Mesenchymal stem cell (in vitro differentiated cells and primary cell): ENCODE data around the gene CNIH3.

ENCODE experiments used
- DNase-seq: peaks from one replicate; pipeline ENCODE4 v3.0.0-alpha.2; 2013
- H2AFZ ChIP-seq: one replicate; pipeline ENCODE4 v1.6.1; 2013; ENCODE audit warnings: low read depth, mild to moderate bottlenecking, control low read depth, inconsistent platforms, low read length, moderate library complexity
- H2AK5ac ChIP-seq: 2 replicates; pipeline ENCODE4 v1.6.1; 2013; ENCODE audit warnings: low read length, moderate library complexity, mild to moderate bottlenecking, inconsistent platforms; ENCODE audit not compliant: severe bottlenecking
- H2BK120ac ChIP-seq: one replicate; pipeline ENCODE4 v1.6.1; 2013; ENCODE audit warnings: low read depth, mild to moderate bottlenecking, inconsistent platforms, low read length, moderate library complexity
- H2BK12ac ChIP-seq, 2 experiments: one replicate each; pipeline ENCODE4 v1.6.1; 2013; ENCODE audit warnings: inconsistent platforms in 2 of 2, low read length in 2 of 2, mild to moderate bottlenecking in 2 of 2, moderate library complexity in 2 of 2, control low read depth in 1 of 2
- H2BK15ac ChIP-seq: one replicate; pipeline ENCODE4 v1.6.1; 2013; ENCODE audit warnings: mild to moderate bottlenecking, low read depth, inconsistent platforms; ENCODE audit not compliant: poor library complexity, severe bottlenecking
- H2BK5ac ChIP-seq: 2 replicates; pipeline ENCODE4 v1.6.1; 2013; ENCODE audit warnings: low read depth, mild to moderate bottlenecking, low read length, control low read depth, inconsistent platforms; ENCODE audit not compliant: poor library complexity, severe bottlenecking
- H3K14ac ChIP-seq, 2 experiments: one replicate each; pipeline ENCODE4 v1.6.1; 2013; ENCODE audit warnings: inconsistent platforms in 2 of 2, low read length in 2 of 2, control low read depth in 1 of 2, mild to moderate bottlenecking in 1 of 2, moderate library complexity in 1 of 2
- H3K18ac ChIP-seq, 2 experiments: one replicate each; pipeline ENCODE4 v1.6.1; 2013; ENCODE audit warnings: inconsistent platforms in 2 of 2, low read length in 2 of 2, control low read depth in 1 of 2, low read depth in 1 of 2, mild to moderate bottlenecking in 1 of 2
- H3K23ac ChIP-seq, 2 experiments: one replicate each; pipeline ENCODE4 v1.6.1; 2013; ENCODE audit warnings: inconsistent platforms in 2 of 2, low read length in 2 of 2, mild to moderate bottlenecking in 2 of 2, moderate library complexity in 2 of 2, control low read depth in 1 of 2
- H3K27ac ChIP-seq: 2 replicates; pipeline ENCODE4 v1.5.1; 2013; ENCODE audit warnings: mild to moderate bottlenecking, moderate library complexity, low read length, control low read depth, inconsistent platforms; ENCODE audit not compliant: poor library complexity, severe bottlenecking
- H3K27me3 ChIP-seq, 2 experiments: 2 replicates each; pipeline versions ENCODE4 v1.6.1 to v1.7.0; 2013; ENCODE audit warnings: low read length in 2 of 2, mild to moderate bottlenecking in 2 of 2, moderate library complexity in 2 of 2, control low read depth in 1 of 2, inconsistent platforms in 1 of 2; ENCODE audit not compliant: control insufficient read depth in 1 of 2, insufficient read depth in 1 of 2
- H3K36me3 ChIP-seq, 2 experiments: 2 replicates each; pipeline versions ENCODE4 v1.6.1 to v1.7.0; 2013; ENCODE audit warnings: low read length in 2 of 2, control low read depth in 1 of 2, inconsistent platforms in 1 of 2, low read depth in 1 of 2, mild to moderate bottlenecking in 1 of 2; ENCODE audit not compliant: insufficient read depth in 2 of 2, control insufficient read depth in 1 of 2
- H3K4ac ChIP-seq, 2 experiments: one replicate each; pipeline ENCODE4 v1.6.1; 2013; ENCODE audit warnings: inconsistent platforms in 2 of 2, low read length in 2 of 2, mild to moderate bottlenecking in 2 of 2, moderate library complexity in 2 of 2, control low read depth in 1 of 2, low read depth in 1 of 2
- H3K4me1 ChIP-seq: 2 replicates; pipeline ENCODE4 v1.6.1; 2013; ENCODE audit warnings: low read depth, low read length, control low read depth; ENCODE audit not compliant: control insufficient read depth, insufficient read depth
- H3K4me2 ChIP-seq: 2 replicates; pipeline ENCODE4 v1.6.1; 2013; ENCODE audit warnings: low read length, mild to moderate bottlenecking, inconsistent platforms; ENCODE audit not compliant: poor library complexity, severe bottlenecking
- H3K4me3 ChIP-seq, 2 experiments: 2 replicates each; pipeline versions ENCODE4 v1.5.1 to v1.7.0; 2013; ENCODE audit warnings: low read length in 2 of 2, mild to moderate bottlenecking in 2 of 2, control low read depth in 1 of 2, low read depth in 1 of 2; ENCODE audit not compliant: insufficient read depth in 1 of 2
- H3K79me1 ChIP-seq: replicated peaks from 2 replicates; pipeline ENCODE4 v1.6.1; 2013; ENCODE audit warnings: mild to moderate bottlenecking, control low read depth, low read length, inconsistent platforms; ENCODE audit not compliant: poor library complexity, severe bottlenecking
- H3K9ac ChIP-seq: 2 replicates; pipeline ENCODE4 v1.7.0; 2013; ENCODE audit warnings: mild to moderate bottlenecking, low read length, moderate library complexity
- H3K9me3 ChIP-seq: 2 replicates; pipeline ENCODE4 v1.7.0; 2013; ENCODE audit warnings: mild to moderate bottlenecking, low read length; ENCODE audit not compliant: control insufficient read depth
- H4K8ac ChIP-seq: one replicate; pipeline ENCODE4 v1.6.1; 2013; ENCODE audit warnings: inconsistent platforms, mild to moderate bottlenecking, low read length, moderate library complexity
- H4K91ac ChIP-seq: one replicate; pipeline ENCODE4 v1.6.1; 2013; ENCODE audit warnings: mild to moderate bottlenecking, low read length, inconsistent platforms
- WGBS: methylation state at CpG from one replicate; pipeline ENCODE4 v1.1.7; 2013; ENCODE audit warnings: mixed read lengths; 5-methylcytosine and 5-hydroxymethylcytosine counted together

Gene CNIH3

GRCh38 chr1:224762046-224762445 lies 145.9 kb downstream of the CNIH3 start:
- Histone ChIP-seq H3K9me3 (peaks cover 9% of the 10 kb centered on the region), H3K79me1 (no peaks in the 10 kb centered on the region), H3K4ac (no peak overlapping the region), H3K4me2 (no peak overlapping the region), H3K9ac (peak overlapping the region; percentile 20), H3K4me3 (no peak overlapping the region), H3K4me1 (no peaks in the 10 kb centered on the region), H3K14ac (no peak overlapping the region), H2BK15ac (no peak overlapping the region), H3K23ac (no peak overlapping the region), H4K91ac (no peak overlapping the region), H2BK5ac (no peak overlapping the region), H4K8ac (no peak overlapping the region), H3K18ac (no peak overlapping the region), H2BK12ac (no peak overlapping the region), H3K27me3 (peaks cover 0 to 18% of the 10 kb centered on the region in 2 experiments), H2AFZ (no peak overlapping the region), H3K36me3 (no peaks in the 10 kb centered on the region), H2AK5ac (no peak overlapping the region), H2BK120ac (no peak overlapping the region), H3K27ac (no peak overlapping the region)
- 86% methylated on average over 1 of the region's 2 CpGs for WGBS
- DNase-seq: no peak

- H3K9me3 ChIP-seq: peaks cover 9% of the 10 kb centered on the region
Observed at GRCh38 chr1:224762701-224763100, 146.6 kb downstream of the CNIH3 start.

GRCh38 chr1:224763126-224763775 lies 147.1 kb downstream of the CNIH3 start:
- Histone ChIP-seq H3K4me3 (no peak overlapping the region), H3K18ac (no peak overlapping the region), H3K4me2 (no peak overlapping the region), H2BK12ac (no peak overlapping the region), H3K4me1 (no peaks in the 10 kb centered on the region), H3K14ac (no peak overlapping the region), H2BK15ac (no peak overlapping the region), H2BK5ac (no peak overlapping the region), H3K4ac (no peak overlapping the region), H2BK120ac (no peak overlapping the region), H3K9ac (no peak overlapping the region), H4K91ac (no peak overlapping the region), H2AFZ (no peak overlapping the region), H3K27me3 (peaks cover 0 to 24% of the 10 kb centered on the region in 2 experiments), H3K9me3 (peaks cover 9% of the 10 kb centered on the region), H3K27ac (no peak overlapping the region), H2AK5ac (no peak overlapping the region), H3K36me3 (no peaks in the 10 kb centered on the region), H4K8ac (no peak overlapping the region), H3K79me1 (no peaks in the 10 kb centered on the region), H3K23ac (no peak overlapping the region)
- 100% methylated on average over 2 of the region's 5 CpGs for WGBS
- no peak for DNase-seq

More at GRCh38 chr1:224762701-224763100, 146.6 kb downstream of the CNIH3 start:
- Histone ChIP-seq H3K4ac (no peak overlapping the region), H2BK5ac (no peak overlapping the region), H4K8ac (no peak overlapping the region), H3K9ac (no peak overlapping the region), H3K18ac (no peak overlapping the region), H2BK120ac (no peak overlapping the region), H4K91ac (no peak overlapping the region), H3K36me3 (no peaks in the 10 kb centered on the region), H3K23ac (no peak overlapping the region), H3K4me2 (no peak overlapping the region), H3K27ac (no peak overlapping the region), H3K4me1 (no peaks in the 10 kb centered on the region), H2AFZ (no peak overlapping the region), H3K27me3 (peaks cover 0 to 24% of the 10 kb centered on the region in 2 experiments), H2BK12ac (no peak overlapping the region), H3K4me3 (no peak overlapping the region), H3K79me1 (no peaks in the 10 kb centered on the region), H2AK5ac (no peak overlapping the region), H3K14ac (no peak overlapping the region), H2BK15ac (no peak overlapping the region)
- DNase-seq: no peak
- WGBS: 91% methylated on average over 3 of the region's 3 CpGs

- 74% methylated on average over 2 of the region's 4 CpGs for WGBS
- H3K23ac ChIP-seq: no peak overlapping the region
Observed at GRCh38 chr1:224766266-224766665, 150.1 kb downstream of the CNIH3 start.

More at GRCh38 chr1:224766266-224766665, 150.1 kb downstream of the CNIH3 start:
- no peak overlapping the region for H3K4me2 ChIP-seq
- no peaks in the 10 kb centered on the region for H3K36me3 ChIP-seq
- H2BK12ac ChIP-seq: no peak overlapping the region
- H2AFZ ChIP-seq: no peak overlapping the region
- no peak overlapping the region for H3K9ac ChIP-seq
- no peaks in the 10 kb centered on the region for H3K9me3 ChIP-seq
- H2BK120ac ChIP-seq: no peak overlapping the region
- H3K4me3 ChIP-seq: no peak overlapping the region
- H3K4ac ChIP-seq: no peak overlapping the region
- no peak overlapping the region for H3K18ac ChIP-seq
- no peaks in the 10 kb centered on the region for H3K4me1 ChIP-seq
- no peaks in the 10 kb centered on the region for H3K79me1 ChIP-seq
- H2BK5ac ChIP-seq: no peak overlapping the region
- no peak overlapping the region for H2AK5ac ChIP-seq
- H2BK15ac ChIP-seq: no peak overlapping the region
- H3K27ac ChIP-seq: no peak overlapping the region
- DNase-seq: no peak
- H4K8ac ChIP-seq: no peak overlapping the region
- H4K91ac ChIP-seq: no peak overlapping the region
- H3K27me3 ChIP-seq: peaks cover 0 to 24% of the 10 kb centered on the region in 2 experiments
- H3K14ac ChIP-seq: no peak overlapping the region
